ENCODE results near the gene PCSK2.
A peak's percentile ranks its signal among the peaks of the same experiment; 100 is the strongest.

PCSK2 gene

GRCh38 chr20:17530153-17530552, 303.3 kb downstream of the PCSK2 start:
- peaks cover 21% of the 10 kb centered on the region for H3K27me3 ChIP-seq (ENCODE audit: control insufficient read depth, low read length)

GRCh38 chr20:17530716-17531664, 304.1 kb downstream of the PCSK2 start, which contains the start of gene BFSP1:
Gene BFSP1, minus strand, starts transcription at chr20:17531379. Its CDS starts 50 bp downstream, at chr20:17531329.
- peak within 1 kb of the TSS; percentile 56 for H3K4me2 ChIP-seq (ENCODE audit: low read length)
- no peaks in the 10 kb centered on the region for H3K36me3 ChIP-seq (ENCODE audit: control insufficient read depth, low read length)
- H3K27me3 ChIP-seq (ENCODE audit: control insufficient read depth, low read length): peaks cover 21% of the 10 kb centered on the region
- no peaks in the 10 kb centered on the region for H3F3A ChIP-seq (ENCODE audit: control insufficient read depth, insufficient read depth)
- TF ChIP-seq EZH2phosphoT487 (IDR thresholded peaks at IDR 0.05; ENCODE audit: borderline replicate concordance, low read length) (no peak), CTCF (IDR thresholded peaks at IDR 0.05; ENCODE audit: low read depth, low read length, poor library complexity, severe bottlenecking) (no peak)
- H3K4me1 ChIP-seq (ENCODE audit: control insufficient read depth, low read length): peaks cover 10% of the 10 kb centered on the region
- no peaks in the 10 kb centered on the region for H3K9me3 ChIP-seq (ENCODE audit: control insufficient read depth, insufficient read depth, low read length)
- H4K20me1 ChIP-seq (ENCODE audit: control insufficient read depth, insufficient read depth, low read depth, low read length): 0 out of 2 replicates have a peak, but pooled peaks cover 2% of the 10 kb centered on the region
- no peaks in the 10 kb centered on the region for H3K9me2 ChIP-seq (replicated peaks; ENCODE audit: control insufficient read depth, low read length)
- peak within 1 kb of the TSS; percentile 52 for H3K4me3 ChIP-seq (ENCODE audit: low read length)
- H3K27ac ChIP-seq (ENCODE audit: low read depth, low read length): no peak within 1 kb of the TSS
- no peaks in the 10 kb centered on the region for H3K79me2 ChIP-seq (ENCODE audit: control insufficient read depth, low read length)

More at GRCh38 chr20:17530153-17530552, 303.3 kb downstream of the PCSK2 start:
- Histone ChIP-seq H3K9me3 (ENCODE audit: control insufficient read depth, insufficient read depth, low read length) (no peaks in the 10 kb centered on the region), H3K4me2 (ENCODE audit: low read length) (peak overlapping the region; percentile 56), H3F3A (ENCODE audit: control insufficient read depth, insufficient read depth) (no peaks in the 10 kb centered on the region), H4K20me1 (ENCODE audit: control insufficient read depth, insufficient read depth, low read depth, low read length) (0 out of 2 replicates have a peak, but pooled peaks cover 2% of the 10 kb centered on the region), H3K9me2 (replicated peaks; ENCODE audit: control insufficient read depth, low read length) (no peaks in the 10 kb centered on the region), H3K36me3 (ENCODE audit: control insufficient read depth, low read length) (no peaks in the 10 kb centered on the region), H3K4me3 (ENCODE audit: low read length) (no peak overlapping the region), H3K79me2 (ENCODE audit: control insufficient read depth, low read length) (no peaks in the 10 kb centered on the region), H3K27ac (ENCODE audit: low read depth, low read length) (no peak overlapping the region), H3K4me1 (ENCODE audit: control insufficient read depth, low read length) (peaks cover 10% of the 10 kb centered on the region)
- no peak for TF ChIP-seq EZH2phosphoT487 (IDR thresholded peaks at IDR 0.05; ENCODE audit: borderline replicate concordance, low read length)
- TF ChIP-seq CTCF (IDR thresholded peaks at IDR 0.05; ENCODE audit: low read depth, low read length, poor library complexity, severe bottlenecking): no peak

GRCh38 chr20:17531665-17532025, 304.8 kb downstream of the PCSK2 start:
- no peaks in the 10 kb centered on the region for H3F3A ChIP-seq (ENCODE audit: control insufficient read depth, insufficient read depth)
- 0 out of 2 replicates have a peak, but pooled peaks cover 2% of the 10 kb centered on the region for H4K20me1 ChIP-seq (ENCODE audit: control insufficient read depth, insufficient read depth, low read depth, low read length)
- H3K36me3 ChIP-seq (ENCODE audit: control insufficient read depth, low read length): no peaks in the 10 kb centered on the region
- peak overlapping the region; percentile 52 for H3K4me3 ChIP-seq (ENCODE audit: low read length)
- peak overlapping the region; percentile 56 for H3K4me2 ChIP-seq (ENCODE audit: low read length)
- H3K4me1 ChIP-seq (ENCODE audit: control insufficient read depth, low read length): peaks cover 10% of the 10 kb centered on the region
- no peak for TF ChIP-seq EZH2phosphoT487 (IDR thresholded peaks at IDR 0.05; ENCODE audit: borderline replicate concordance, low read length)
- TF ChIP-seq CTCF (IDR thresholded peaks at IDR 0.05; ENCODE audit: low read depth, low read length, poor library complexity, severe bottlenecking): no peak
- H3K27ac ChIP-seq (ENCODE audit: low read depth, low read length): no peak overlapping the region
- no peaks in the 10 kb centered on the region for H3K9me2 ChIP-seq (replicated peaks; ENCODE audit: control insufficient read depth, low read length)
- H3K27me3 ChIP-seq (ENCODE audit: control insufficient read depth, low read length): peaks cover 21% of the 10 kb centered on the region
- H3K79me2 ChIP-seq (ENCODE audit: control insufficient read depth, low read length): no peaks in the 10 kb centered on the region
- H3K9me3 ChIP-seq (ENCODE audit: control insufficient read depth, insufficient read depth, low read length): no peaks in the 10 kb centered on the region
